LNCAP (cell line): Measurements from ENCODE around the gene MEF2D.

Experiments
- TF ChIP-seq, protein P1 (sequence below): fragments of 450-650 bp; IDR thresholded peaks from 2 replicates; pipeline ENCODE4 v1.5.1; 2017; ENCODE audit warnings: mild to moderate bottlenecking

The MEF2D gene

DNA sequence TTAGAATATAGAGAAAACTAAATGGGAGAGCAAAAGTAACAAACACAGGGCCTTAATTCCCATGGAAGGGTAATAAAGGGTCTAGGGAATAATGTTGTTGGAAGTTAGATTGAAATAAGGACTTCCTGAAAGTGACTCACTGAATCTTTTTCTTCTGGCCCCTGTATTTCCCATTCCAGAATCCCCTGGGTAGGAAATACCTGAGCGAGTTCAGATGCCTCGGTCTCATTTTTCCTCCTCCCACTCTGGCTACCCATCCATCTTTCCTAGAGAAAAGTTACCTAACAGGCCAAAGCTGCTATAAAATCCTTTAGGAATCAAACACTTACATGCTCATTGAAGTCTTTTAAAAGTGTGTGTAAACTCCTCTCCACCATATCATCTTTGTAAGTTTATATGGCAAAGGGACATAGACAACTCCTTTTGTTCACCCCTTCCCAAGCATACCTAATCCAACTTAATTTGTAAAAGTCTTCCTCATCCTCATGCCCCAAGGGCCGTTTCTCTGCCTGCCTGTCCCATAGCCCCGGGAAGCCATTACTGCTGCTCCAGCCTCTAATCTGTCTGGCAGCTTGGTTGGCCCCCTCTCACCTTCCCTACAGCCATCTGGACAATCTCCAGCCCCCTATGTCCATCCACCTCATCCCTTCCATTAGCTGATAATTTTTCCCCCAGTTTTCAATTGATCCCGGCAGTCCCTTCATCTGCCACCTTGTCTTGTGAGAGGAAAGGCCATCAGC is 3.3 kb upstream of the MEF2D start:
- TF ChIP-seq, protein P1, sequence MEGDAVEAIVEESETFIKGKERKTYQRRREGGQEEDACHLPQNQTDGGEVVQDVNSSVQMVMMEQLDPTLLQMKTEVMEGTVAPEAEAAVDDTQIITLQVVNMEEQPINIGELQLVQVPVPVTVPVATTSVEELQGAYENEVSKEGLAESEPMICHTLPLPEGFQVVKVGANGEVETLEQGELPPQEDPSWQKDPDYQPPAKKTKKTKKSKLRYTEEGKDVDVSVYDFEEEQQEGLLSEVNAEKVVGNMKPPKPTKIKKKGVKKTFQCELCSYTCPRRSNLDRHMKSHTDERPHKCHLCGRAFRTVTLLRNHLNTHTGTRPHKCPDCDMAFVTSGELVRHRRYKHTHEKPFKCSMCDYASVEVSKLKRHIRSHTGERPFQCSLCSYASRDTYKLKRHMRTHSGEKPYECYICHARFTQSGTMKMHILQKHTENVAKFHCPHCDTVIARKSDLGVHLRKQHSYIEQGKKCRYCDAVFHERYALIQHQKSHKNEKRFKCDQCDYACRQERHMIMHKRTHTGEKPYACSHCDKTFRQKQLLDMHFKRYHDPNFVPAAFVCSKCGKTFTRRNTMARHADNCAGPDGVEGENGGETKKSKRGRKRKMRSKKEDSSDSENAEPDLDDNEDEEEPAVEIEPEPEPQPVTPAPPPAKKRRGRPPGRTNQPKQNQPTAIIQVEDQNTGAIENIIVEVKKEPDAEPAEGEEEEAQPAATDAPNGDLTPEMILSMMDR: no peak

- TF ChIP-seq, protein P1: no peak
These were observed 2.5 kb upstream of the MEF2D start for GRCh38 chr1:156502894-156503697.

GRCh38 chr1:156502391-156502893 is 1.9 kb upstream of the MEF2D start:
- TF ChIP-seq, protein P1: no peak

DNA sequence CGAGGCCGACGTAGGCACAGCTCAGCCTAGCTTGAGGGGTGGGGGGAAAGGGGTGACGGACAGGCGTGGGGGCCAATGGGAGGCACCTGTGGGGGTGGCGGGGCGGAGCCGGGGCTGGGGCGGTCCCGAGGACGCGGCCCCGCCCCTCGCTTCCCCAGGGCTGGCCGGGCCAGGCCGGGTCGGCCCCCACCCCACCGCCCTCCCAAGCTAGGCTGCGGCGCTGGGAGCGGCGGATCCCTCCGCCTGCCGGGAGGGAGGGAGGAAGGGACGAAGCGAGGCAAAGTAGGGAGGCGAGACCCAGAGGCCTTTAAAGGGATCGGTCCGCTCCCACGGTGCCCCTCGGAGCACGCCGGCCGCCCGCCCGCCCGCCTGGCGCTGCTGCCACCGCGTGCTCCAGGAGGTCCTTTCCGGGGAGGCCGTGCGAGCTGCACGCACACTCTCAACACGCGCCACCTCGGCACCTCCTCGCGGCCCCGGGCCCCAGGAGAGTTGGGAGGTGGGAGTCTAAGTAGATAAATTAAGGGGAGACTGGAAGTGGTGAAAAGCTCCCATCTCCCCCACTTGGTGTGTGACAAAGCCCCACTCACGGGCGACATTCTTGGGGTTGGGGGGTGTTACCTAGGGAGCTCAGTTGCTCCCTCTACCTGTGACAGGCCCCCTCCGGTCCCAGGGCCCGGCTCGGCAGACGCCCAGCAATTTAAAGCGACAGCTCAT is 375 bp upstream of the MEF2D start:
- TF ChIP-seq, protein P1: peak; percentile 74

DNA sequence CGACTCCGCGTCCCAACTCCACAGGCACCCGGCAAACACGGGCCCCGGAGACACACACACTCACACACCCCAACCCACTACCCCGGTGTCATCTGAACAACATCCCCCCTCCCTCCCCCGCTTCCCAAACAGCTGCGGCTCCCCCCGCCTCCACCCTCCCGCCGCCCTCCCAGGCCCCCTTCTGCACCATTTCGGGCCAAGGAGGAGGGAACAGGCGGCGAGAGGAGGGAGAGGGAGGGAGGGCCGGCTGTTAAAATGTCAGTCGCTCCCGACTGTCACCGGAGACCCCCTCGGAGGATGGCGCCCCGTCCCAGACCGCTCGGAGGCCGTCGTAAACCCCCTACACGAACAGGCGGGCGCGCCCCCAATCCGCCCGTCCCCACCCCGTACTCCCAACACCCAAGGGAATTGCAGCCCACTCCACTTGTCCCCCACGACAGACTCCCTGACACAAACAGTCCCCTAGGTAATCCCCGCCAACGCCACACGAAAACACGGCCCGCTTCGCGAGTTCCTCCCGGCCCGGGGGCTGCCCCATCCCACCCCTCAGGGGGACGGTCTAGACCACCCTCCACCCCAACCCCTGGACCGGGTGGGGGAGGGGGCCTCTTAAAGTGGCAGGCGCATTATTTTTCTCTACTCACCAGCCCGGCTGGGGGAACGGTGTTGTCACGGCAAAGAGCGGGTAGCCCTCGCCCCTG is 583 bp downstream of the MEF2D start:
- TF ChIP-seq, protein P1: no peak

DNA sequence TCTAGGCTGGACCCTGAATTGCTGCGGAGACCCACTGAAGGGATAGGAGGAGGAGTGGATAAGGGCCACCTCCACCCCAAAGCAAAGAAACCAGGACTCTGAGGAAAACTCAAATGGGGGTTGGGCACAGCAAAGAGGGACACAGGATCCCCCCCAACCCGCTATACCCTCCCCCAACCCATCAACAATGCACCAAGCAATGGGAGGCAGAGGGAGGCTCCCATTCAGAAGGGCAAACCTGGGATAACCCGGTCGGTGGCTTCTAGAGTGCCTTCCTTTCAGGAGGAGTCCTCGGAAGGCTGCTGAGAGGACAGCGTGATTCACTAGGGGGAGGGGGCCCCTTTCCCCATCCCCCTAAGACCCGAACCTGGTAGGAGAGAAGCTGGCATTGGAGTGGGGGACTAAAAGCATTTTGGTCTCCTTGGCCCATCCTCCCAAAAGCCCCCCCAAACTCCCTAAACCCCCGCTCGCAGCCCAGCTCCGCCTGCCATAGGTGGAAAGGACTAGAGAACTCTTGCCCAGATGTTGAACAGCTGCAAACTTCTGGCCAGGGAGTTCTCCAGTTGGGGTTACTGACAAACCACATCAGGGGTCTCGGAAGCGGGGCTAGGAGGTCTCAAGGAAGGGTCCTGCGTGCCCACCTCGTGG is 1.3 kb downstream of the MEF2D start:
- TF ChIP-seq, protein P1: no peak
